GM21423 (cell line): ENCODE results near the gene IFFO2.
A peak's percentile ranks its signal among the peaks of the same experiment; 100 is the strongest.

Source experiments
- ATAC-seq: cut with Tn5 transposase; IDR thresholded peaks from one replicate; pipeline ENCODE4 v1.9.1; 2021; ENCODE audit warnings: mild to moderate bottlenecking, moderate library complexity; ENCODE audit not compliant: unreplicated experiment

The IFFO2 gene

DNA sequence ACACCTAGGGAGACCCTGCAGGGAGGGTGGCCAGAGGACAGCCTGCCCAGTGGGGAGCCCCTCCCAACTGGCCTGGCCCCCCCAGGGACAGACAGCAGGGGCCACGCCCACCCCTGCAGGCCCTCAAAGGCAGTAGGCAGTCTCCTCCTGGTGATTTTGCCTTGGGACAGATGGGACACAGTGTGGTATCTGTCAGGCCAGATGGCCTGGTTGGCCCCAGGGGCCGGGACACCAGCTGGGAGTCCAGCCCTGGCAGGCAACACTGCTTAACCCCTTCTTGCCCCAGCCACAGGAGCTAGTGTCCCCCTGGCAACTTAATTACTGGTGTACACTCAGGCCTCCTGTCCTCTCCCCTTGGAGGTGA, 17.8 kb downstream of the IFFO2 start:
- ATAC-seq: no peak

DNA sequence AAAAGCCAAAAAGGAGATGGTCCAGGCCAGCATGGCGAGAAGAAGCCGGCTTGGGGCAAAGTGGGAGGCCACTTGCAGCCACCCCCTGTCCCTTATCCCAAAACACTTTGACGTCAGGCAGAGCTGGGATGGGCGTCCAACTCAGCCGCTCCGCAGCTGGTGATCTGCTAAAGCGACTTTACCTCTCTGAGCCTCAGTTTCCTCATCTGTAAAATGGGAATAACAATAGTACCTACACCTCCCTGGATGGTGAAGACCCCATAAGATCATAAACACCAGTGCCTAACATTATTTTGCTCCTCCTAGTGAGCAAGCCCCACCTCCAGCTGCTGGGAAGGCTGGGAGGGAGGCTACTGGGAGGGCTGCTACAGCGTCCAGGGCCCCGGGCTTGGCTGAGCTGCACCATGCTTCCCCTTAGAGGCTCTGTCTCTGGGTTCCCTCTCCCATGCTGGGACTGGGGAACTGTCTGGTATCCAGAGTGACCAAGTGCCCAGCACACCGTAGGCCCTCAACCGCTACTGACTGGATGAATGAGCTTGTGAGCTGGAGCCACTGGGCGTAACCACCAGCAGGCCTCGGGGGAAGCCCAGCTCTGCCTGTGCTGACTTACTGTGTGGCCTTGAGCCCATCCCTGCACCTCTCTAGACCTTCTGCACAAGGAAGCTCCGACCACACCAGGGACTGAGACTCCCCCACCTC, 18.3 kb downstream of the IFFO2 start:
- ATAC-seq: no peak

DNA sequence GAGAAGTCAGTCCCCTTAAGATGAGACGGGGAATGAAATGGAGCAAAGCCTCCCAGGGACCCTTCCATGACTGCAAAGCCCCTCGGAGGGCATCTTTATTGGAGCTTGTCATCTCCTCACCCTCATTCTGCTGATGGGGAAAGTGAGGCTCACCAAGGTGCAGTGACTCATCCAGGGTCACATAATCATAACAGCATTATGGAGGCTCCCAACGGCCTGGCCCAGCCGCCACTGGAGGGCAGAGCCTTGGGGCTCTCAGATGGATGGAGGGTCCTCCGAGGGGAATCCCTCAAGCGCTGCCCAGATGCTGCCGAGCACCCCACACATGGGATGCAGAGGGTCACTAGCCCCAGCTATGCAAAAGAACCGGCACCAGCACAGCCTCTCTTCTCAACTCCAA, 18.9 kb downstream of the IFFO2 start:
- no peak for ATAC-seq

DNA sequence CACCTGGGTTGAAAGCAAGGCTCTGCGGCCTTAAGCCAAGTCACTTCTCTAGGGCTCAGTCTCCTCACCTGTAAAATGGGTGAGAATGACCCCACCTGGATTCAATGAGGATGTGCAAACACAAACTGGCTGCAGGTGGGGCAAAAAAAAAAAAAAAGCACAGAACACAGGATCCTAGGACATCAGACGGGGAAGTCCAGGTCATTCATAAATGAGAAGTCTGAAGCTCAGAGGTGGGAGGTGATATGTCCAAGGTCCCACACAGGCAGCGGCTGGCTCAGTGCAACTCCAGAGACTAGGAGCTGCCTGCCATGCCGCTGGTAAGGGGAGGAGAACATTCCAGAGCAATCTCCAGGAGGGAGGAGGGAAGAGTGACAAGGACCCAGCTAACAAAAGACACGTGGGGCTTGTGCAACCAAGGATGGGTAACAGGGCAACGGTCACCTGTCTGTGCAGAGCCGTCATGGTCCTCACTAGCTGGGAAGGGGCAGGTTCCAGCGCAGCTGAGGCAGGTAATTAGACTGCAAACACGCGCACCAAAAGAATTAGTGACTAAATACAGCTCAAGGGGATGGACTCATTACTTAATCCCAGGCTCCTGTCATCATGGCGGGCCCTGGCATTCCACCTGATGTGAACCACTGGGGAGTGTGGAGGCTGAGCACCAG, 19.5 kb downstream of the IFFO2 start:
- no peak for ATAC-seq

DNA sequence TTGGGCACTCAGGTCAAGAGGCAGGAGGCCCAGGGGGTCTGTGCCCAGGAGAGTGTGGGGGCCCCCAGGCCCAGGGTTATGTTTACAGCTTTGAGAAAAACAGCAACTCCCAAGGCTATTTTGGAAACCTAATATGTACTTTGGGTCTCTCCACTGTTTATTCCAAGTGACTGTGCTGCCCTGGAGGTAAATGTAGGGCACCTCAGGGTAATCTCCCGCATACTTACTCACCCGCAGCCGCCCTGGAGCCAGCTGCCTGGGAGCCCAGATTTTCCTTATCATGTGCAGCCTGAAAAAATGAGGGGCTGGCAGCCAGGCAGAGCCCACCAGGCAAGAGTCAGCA, 20.0 kb downstream of the IFFO2 start:
- ATAC-seq: no peak

DNA sequence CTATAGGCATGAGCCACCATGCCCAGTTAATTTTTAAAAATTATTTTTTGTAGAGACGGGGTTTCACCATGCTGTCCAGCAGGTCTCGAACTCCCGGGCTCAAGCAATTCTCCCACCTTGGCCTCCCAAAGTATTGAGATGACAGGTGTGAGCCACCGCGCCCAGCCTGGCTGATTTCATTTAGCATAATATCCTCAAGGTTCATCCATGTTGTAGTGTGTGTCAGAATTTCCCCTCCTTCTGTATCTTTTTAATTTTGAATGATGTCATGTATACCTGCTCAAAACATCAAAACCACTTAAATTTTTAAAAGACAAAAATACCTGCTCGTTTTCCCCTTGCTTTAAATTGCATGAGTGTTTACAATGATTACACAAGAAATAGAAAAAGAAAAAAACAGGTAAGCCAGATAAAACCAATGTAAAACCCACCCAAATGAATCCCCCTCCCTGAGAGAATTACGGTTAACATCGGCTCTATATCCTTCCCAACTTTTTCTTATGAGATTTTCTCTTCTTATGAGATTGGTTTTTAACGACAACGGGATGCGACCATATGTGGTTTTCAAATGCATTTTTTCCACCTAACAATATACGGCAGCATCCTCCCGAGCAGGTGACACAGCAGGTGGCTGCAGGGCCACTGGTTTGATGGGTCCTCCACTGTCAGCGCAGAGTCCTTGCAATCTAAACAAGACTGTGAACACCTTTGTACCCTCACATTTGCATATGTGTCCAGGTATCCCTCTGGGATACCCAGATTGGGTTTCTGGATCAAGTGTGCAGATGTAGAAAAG, 22.1 kb downstream of the IFFO2 start:
- no peak for ATAC-seq

DNA sequence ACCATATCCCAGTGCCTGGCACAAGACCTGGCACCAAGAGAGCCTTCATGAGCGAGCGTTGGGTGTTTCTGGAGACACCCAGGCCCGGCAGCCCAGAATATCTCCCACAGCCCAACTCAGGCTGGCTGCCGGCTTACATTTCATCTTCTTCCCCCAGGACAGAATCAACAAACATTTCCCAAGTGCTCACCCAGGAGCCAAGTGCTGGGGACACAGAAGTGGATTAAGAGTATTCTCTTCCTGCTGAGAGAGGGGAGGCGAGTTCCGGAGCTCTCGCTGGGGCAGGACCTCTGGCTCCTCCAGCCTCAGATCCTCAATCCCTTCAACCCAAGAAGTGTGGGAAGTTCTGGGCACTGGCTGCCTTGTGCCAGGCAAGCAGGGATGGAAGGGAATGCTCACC, 23.6 kb downstream of the IFFO2 start:
- ATAC-seq: no peak

DNA sequence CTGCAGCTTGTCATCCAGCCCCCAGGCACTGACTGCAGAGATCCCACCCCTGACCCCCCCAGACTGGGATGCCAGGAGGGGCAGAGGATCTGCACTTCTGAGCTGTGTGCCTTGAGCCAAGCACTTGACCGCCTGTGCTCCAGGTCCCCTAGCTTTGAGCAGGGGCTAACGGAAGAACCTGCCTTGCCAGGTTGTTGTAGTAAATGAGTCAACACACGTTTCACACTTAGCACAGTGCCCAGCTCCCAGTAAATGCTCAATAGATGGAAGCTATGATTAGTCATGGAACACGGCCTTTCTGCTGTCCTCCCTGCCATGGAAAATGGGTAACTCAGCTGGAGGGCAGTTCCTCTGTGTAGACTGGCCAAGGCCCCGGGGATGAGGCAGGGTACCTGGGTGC, 24.1 kb downstream of the IFFO2 start:
- no peak for ATAC-seq

DNA sequence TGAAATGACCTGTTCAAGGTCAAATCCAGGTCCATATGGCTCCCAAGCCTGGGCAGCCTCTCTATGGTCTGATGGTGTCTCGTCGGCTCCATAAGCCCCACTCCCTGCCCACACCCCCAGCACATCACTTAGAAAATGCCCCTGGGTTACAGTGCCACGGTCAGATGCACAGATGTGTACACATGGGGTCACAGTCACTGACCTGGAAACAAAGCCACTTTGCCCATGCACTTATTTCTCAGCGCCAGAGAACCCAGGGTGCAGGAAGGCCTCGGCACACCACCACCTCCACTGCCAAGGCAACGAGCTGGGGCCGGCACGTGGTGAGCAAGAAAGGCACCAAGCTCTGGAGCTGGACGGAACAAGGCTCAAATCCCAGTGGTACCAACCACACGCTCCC, 24.7 kb downstream of the IFFO2 start:
- no peak for ATAC-seq

DNA sequence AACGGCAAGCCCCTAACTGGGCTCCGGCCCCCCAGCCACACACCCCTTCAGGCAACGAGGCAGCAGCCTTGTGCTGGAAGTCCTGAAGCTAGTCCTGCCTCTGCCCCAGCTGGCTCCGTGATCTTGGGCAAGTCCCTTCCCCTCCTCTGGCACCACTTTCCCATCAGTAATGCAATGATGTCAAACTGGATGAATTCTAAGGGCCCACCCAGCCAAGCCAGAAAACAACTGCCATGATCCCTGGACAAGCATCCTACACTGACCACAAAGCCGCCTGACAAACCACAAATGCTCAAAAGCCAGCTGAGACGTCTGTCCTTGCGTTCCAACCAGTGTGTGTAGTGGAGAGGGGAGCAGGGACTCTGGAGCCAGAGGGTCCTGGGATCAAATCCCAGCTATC, 26.8 kb downstream of the IFFO2 start:
- no peak for ATAC-seq

DNA sequence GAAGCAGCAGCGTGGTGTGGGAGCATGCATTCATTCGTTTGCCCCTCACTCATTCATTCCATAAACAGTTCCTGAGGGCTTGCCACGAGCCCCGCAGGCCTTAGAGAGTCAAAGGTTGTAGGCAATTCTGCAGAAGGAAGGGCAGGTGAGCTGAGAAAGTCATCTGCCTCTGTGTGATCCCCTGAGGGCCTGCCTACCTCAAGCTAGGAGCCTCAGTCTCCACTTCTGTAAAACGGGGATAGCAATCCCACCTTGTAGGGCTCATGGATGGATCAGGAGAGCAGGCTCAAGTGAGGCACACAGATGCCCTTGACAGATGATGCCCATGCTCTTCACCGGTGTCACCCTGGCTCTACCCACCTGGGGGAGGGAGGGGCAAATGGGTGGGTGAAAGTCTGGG, 27.5 kb downstream of the IFFO2 start:
- ATAC-seq: no peak

DNA sequence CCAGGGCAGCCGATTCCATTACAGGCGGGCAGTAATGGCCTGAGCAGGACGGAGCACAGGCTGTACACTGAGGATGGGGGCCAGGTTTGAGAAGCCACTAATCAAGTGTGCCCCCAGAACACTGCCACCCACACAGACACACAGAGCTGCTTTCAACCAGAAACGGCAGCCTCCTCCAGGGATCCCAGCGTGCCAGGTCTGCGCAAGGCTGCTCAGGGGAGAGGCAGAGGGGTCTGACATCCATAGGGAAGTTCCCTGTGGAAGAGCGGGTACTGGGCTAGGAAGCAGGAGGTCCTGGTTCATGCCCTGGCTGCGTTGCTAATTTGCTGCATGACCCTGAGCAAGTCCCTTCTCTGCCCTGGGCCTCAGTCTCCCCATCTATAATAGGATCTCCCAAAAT, 28.1 kb downstream of the IFFO2 start:
- no peak for ATAC-seq

DNA sequence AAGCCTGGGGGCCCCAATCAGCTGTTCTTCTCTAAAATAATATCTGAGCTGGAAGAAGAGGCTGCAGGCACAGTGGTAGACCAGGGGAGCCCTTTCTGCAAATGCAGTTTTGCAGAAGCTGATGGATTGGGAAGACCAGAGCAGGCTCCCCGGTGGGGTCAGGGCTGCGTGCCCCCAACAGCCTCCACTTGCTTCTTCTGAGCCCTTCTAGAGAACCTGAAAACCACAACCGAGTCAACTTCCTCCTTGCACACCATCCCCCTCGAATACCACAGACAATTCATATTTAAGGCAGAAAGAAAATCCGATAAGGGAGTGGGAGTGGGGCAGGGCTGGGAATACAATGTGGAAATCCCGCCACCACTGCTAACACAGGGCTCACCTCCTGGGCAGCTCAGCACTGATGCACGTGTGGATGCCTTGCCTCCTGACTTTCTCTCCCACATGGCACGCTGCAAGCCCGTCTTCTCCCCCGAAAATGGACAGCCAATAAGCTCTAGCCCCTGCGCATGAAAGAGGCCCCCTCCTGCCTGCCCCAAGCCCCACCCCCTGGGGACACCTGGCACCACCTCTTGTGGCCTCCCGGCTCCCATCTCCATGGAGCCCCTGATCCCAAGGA, 28.7 kb downstream of the IFFO2 start:
- no peak for ATAC-seq

DNA sequence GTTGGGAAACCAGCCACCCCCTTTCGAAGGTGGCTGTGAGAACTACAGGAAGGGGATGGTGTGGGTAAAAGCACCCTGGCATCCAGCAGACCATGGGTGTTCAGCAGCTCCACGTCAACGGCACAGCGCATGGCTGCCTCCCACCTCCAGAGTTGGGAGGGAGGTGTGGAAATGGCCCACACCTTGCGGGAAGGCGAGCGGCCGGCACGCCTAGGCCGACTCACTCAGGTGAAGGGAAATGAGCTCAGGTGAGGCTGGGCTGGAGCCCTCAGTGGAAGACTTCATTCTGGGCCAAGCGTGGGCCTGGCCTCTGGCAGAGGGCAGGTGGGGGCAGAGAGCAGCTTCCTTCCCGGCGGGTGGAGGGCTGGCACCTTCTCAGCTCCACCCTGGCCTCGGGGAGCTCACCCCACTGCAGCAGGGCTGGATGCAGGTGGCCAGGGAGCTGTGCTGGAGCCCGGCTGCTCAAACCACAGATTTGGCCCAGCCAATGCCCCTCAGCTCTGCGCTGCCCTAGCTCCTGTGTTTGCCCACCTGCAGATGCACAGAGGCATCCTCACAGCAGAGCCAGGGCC, 29.3 kb downstream of the IFFO2 start:
- ATAC-seq: no peak

DNA sequence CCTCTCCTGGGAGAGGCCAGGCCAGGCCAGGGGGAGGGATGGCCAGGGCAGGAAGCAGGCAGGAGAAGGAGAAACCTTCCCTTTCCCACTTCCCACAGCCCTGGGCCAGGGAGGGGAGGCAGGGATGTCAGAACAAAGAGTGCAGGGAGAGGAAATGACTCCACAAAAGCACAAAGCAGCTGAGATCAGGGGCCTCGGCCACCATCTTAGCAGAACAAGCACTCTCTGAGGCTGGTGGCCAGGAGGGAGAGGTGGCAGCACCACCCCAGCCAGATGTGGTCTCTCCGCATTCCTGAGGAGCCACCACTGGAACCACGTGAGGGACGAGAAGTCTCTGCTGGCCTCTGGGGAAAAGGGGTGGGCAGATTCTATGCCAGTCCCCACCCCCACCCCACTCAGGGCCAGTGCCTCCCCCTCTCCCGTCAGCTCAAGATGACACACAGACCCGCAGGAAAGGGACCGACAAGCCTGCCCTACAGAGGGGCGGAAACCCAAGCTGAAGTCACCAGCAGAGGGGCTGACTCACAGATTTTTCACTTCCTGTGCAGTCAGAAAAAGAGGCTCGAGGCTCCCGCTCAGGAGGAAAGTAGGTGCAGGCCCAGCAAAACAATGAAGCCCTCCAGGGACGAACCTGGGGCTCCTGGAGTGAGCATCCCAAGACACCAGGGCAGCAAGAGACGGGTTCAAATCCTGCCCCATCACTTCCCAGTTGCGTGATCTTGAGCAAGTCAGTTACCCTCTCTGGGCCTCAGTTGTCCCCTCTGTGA, 30.0 kb downstream of the IFFO2 start:
- ATAC-seq: peak; percentile 57

DNA sequence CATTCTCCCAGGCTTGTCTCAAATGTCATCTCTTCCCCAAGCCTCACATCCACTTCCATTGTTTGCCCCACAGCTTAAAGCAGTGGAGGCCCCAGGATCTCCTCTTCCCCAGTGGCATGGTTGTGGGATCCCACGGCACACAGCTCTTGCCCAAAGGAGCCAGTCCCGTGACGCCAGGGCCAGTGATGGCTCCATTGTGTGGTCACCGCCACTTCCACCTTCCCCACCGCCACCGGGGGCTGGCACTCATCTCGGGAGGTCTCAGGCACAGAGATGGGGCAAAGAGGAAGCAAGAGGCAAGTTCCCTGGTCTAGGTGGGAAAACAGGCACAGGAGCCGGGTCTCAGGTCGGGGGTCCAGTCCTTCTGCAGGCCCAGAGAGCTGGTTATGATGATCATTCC, 31.2 kb downstream of the IFFO2 start:
- ATAC-seq: no peak

DNA sequence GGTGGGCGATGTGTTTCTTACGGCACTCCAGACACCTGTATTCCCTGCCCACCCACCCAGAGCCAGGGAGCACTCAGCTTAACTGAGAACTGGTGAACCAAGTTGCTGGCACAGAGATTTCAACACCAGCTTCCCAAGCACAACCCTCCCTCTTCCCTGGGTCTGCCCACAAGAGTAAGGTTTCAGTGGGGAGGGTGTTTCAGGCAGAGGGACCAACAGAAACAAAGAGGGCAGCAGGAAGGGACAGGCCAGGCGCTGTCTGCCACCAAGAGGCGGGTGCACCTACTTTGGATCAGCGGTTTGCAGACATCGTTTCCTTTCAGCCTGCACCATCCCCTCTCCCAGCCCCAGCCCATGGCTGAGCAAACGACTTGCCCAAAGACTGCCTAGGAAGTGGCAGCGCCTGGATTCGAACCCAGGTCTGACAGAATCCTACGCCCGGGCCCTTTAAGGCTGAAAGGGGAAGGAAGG, 32.2 kb downstream of the IFFO2 start:
- ATAC-seq: no peak

DNA sequence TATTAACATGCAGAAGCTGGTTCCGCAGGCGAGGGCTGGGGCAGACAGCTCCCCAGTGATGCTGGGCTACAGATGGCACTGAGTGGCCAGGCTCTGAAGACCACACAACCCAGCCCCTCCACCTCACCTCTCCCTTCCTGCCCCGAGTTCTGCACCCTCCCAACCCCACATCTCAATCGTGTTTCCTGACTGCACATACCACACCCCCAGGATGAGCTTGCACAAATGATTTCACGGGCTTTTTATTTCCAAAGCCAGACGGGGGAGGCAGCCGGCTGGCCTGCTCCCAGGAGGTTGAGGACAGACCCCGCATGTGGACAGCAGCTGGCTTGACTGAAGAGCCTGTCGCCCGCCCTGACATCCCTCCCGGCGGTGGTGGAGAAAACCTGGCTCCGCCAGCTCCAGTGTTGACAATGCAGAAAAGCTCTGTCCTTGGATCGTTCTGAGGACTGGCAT, 32.7 kb downstream of the IFFO2 start:
- ATAC-seq: no peak

DNA sequence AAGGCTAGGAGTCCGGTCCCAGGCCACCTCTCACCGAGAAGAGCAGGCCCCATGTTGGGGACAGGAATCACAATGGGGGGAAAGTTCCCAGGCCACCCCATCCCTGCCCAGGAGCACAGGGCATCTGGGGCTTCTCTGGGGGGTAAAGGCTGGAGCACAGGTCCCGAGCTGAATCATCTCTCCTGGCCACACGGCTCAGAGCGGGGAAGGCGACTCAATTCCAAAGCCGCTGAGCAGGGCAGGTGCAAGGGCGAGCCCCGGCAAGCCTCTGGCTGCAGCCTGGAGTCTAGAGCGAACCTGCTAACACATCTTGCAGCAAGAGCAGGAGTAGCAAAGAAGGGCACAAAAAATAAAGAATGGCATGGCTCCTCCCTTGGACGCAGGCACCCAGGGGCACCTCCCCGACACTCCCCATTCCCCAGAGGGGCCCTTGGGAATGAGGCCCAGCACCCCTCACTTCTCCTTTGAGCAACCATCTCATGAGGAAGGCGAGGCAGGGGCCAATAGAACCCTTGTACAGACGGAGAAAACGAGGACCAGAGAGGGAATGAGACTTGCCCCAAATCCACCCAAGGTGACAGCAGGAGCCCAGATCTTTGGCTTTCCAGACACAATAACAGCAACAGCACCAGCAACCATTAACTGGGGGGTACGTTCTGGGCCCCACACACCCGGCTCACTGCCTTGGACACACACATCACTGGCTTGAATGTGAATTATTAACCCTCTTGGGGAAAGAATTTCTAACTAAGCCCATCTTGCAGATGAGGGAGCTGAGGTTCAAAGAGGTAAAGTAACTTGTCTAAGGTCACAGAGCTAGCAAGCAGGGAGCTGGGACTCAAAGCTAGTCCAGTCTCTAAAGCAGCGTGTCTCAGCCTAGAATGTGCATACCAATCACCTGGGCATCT, 33.4 kb downstream of the IFFO2 start:
- ATAC-seq: no peak
